Neural progenitor cell (in vitro differentiated cells): ENCODE data around the gene ACP3.

Source experiments
- CTCF ChIP-seq: fragments of 200-600 bp; sonication (generic); IDR thresholded peaks from 2 replicates; pipeline ENCODE4 v1.5.1; 2017; ENCODE audit warnings: antibody characterized with exemption, mild to moderate bottlenecking
- EZH2 ChIP-seq: fragments of 200-600 bp; sonication (generic); IDR thresholded peaks from 2 replicates; pipeline ENCODE4 v1.6.1; 2017; ENCODE audit warnings: antibody characterized with exemption, mild to moderate bottlenecking, moderate library complexity

GRCh38 chr3:132382267-132382666 is 65.1 kb downstream of the ACP3 start:
- TF ChIP-seq CTCF (no peak), EZH2 (no peak)
